SK-N-MC (cell line): Measurements from ENCODE around the gene PLAC9.

Source experiments
- EZH2 ChIP-seq: fragments of 200-600 bp; sonication (generic); IDR thresholded peaks from one replicate; pipeline ENCODE4 v1.6.1; 2017; ENCODE audit warnings: antibody characterized with exemption
- FOXP2 ChIP-seq: optimal IDR thresholded peaks from 2 replicates; pipeline ENCODE3; 2011; ENCODE audit warnings: mild to moderate bottlenecking, moderate library complexity; ENCODE audit not compliant: insufficient read depth; ENCODE audit errors: extremely low read length, control extremely low read depth
- POLR2AphosphoS5 ChIP-seq: IDR thresholded peaks from 2 replicates; pipeline ENCODE4 v1.6.1; 2012; ENCODE audit warnings: mild to moderate bottlenecking, low read depth, low read length, borderline replicate concordance

- TF ChIP-seq EZH2 (no peak), FOXP2 (no peak), POLR2AphosphoS5 (no peak)
Observed at GRCh38 chr10:80174641-80175395, 42.3 kb downstream of the PLAC9 start.
